ENCODE measurements around the gene ADAM11.
"Not testable (repeated sequence)": the region's sequence is repeated elsewhere in the genome, so short reads cannot be mapped to it uniquely, and the experiment has no call there.

The ADAM11 gene

GRCh38 chr17:44795421-44795820 is 36.6 kb downstream of the ADAM11 start:
- DNase-seq (ENCODE audit: low spot score): no peak

GRCh38 chr17:44795928-44796327 is 37.1 kb downstream of the ADAM11 start:
- DNase-seq (ENCODE audit: low spot score): no peak

- no peak for DNase-seq (ENCODE audit: low spot score)
Measured at GRCh38 chr17:44796731-44797130, 37.9 kb downstream of the ADAM11 start.

- DNase-seq (ENCODE audit: low spot score): no peak
Measured at GRCh38 chr17:44797802-44798201, 39.0 kb downstream of the ADAM11 start.

- no peak for DNase-seq (ENCODE audit: low spot score)
Measured at GRCh38 chr17:44798356-44798755, 39.6 kb downstream of the ADAM11 start.

- DNase-seq (ENCODE audit: low spot score): no peak
Measured at GRCh38 chr17:44801880-44802279, 43.1 kb downstream of the ADAM11 start.

- DNase-seq (ENCODE audit: low spot score): no peak
Measured at GRCh38 chr17:44804302-44805089, 45.7 kb downstream of the ADAM11 start.

GRCh38 chr17:44807093-44807816 is 48.5 kb downstream of the ADAM11 start:
- DNase-seq (ENCODE audit: low spot score): no peak

GRCh38 chr17:44807817-44808155 is 49.0 kb downstream of the ADAM11 start:
- DNase-seq (ENCODE audit: low spot score): no peak

GRCh38 chr17:44808156-44808555 is 49.4 kb downstream of the ADAM11 start:
- DNase-seq (ENCODE audit: low spot score): no peak

- not testable (repeated sequence) for DNase-seq (ENCODE audit: low spot score)
Measured at GRCh38 chr17:44808656-44809388, 50.0 kb downstream of the ADAM11 start.

GRCh38 chr17:44812263-44812662 is 53.5 kb downstream of the ADAM11 start:
- no peak for DNase-seq (ENCODE audit: low spot score)

- not testable (repeated sequence) for DNase-seq (ENCODE audit: low spot score)
Measured at GRCh38 chr17:44818508-44818907, 59.7 kb downstream of the ADAM11 start.

GRCh38 chr17:44820631-44821212 is 61.9 kb downstream of the ADAM11 start:
- no peak for DNase-seq (ENCODE audit: low spot score)

- not testable (repeated sequence) for DNase-seq (ENCODE audit: low spot score)
Measured at GRCh38 chr17:44825236-44825635, 66.4 kb downstream of the ADAM11 start.

- DNase-seq (ENCODE audit: low spot score): no peak
Measured at GRCh38 chr17:44826123-44826790, 67.5 kb downstream of the ADAM11 start.

GRCh38 chr17:44827863-44828262 is 69.1 kb downstream of the ADAM11 start:
- DNase-seq (ENCODE audit: low spot score): no peak

- DNase-seq (ENCODE audit: low spot score): no peak
Measured at GRCh38 chr17:44828919-44829522, 70.2 kb downstream of the ADAM11 start.

- no peak for DNase-seq (ENCODE audit: low spot score)
Measured at GRCh38 chr17:44829523-44830358, 71.0 kb downstream of the ADAM11 start, which contains the start of gene GJC1. Gene GJC1, minus strand, starts transcription at chr17:44830287. Its CDS starts 24,470 bp downstream, at chr17:44805817.

Measured in putamen (tissue), 1 donor.